Right renal pelvis (tissue), 4 donors: ENCODE results near the gene VSNL1. TPM values are rescaled to one million over a fixed set of nuclear protein-coding genes. Genes with fewer than 3 reads are reported as not detected.

ENCODE experiments used
- DNase-seq, 4 donors: peaks; one replicate each; pipeline ENCODE4 v3.0.0-alpha.2; 2013; ENCODE audit warnings: low read depth in 4 of 4, low spot score in 3 of 4, missing footprints in 1 of 4
- polyA plus RNA-seq, 4 donors: library from polyadenylated mRNA; unstranded; fragments of 120-200 nt; gene quantifications; one replicate each; pipeline ENCODE4 v1.2.1, GENCODE V29; 2013; ENCODE audit not compliant: insufficient read length in 4 of 4

The VSNL1 gene
- polyA plus RNA-seq, 4 donors: 3.3 to 4.9 (median 4.2) TPM

DNA sequence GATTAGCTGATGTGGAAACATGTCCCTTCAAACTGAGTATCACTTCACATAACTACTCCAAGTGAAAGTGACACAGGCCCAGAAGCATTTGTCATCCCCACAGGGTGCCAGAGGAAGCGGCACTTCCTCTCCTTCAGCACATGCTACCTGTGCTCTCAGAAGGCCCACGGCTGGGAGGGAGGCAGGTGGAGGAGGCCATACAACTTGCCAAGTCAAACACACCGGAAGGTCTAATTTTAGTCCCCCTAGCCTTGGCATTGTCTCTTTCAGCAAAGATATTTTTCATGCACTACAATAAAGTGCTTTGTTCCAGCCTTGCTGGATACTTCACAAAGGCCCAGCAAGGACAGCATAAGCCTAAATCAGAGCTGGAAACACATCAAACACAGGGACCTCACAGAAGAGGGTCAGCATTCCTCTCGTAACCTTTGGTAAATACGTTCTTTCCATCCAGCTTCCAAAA is 38.0 kb downstream of the VSNL1 start:
- no peak for DNase-seq

DNA sequence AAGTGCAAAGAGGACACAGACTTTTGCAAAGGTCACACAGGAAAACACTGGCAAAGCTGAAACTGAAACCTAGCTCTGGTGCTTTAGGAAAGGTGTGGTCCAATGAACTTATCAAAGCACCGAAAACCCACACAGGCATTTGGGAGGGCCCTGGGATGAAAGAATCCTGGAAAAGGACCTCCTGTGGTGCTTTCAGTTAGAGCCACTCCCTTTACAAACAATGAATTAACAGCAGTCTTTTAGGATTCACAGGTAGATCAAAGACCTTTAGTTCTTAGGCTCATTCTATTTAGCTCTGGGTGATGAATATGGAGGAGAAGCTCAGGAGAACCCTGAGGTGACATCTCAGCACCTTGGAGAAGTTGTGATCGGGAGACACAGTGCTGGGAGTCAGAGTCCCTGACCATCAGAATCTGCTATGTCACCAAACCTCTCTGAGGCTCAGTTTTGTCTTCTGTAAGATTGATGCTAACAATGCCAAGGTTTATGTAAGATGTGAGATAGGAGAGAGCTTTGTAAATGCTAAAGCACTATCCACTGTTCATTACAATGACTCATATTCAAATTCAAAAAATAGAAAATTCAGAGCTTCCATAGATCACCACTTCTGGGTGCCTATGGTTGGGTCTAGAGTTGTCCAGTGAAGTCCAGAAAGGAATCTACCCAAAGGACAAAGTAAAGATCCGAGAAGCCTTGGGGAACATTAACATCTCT is 39.3 kb downstream of the VSNL1 start:
- DNase-seq: no peak

DNA sequence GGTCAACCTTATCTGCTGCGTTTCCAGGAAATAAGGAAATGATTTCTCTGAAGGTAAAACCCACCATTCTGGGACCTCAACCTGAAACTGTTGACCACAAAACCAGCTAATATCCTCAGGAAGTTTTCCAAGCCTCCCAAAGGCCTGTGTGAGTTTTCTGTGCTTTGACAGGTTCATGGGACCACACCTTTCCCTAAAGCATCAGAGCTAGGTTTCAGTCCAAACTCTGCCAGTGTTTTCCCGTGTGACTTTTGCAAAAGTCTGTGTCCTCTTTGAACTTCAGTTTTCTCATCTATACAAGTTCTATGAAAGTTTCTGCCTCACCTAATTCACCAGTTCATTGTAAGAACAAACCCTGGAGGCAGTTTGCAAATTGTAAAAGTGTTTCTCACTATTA is 39.8 kb downstream of the VSNL1 start:
- no peak for DNase-seq

DNA sequence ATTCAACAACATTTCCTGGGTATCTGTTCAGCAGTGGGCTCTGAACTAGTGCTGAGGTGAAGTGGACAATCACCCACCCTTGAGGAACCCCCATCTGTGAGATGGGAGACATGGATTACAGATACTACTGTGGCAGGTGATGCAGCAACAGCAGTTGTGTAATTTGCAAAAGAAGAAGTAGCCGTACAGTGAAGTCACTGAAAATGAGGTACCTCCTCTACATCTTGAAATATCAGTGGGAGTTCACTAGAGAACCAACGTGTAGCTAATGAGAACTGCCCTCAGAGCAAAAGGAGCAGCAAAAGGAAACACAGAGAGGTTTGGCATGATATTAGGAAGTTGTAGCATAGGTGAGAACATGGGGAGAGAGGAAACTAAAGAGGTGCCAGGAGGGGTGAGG is 41.3 kb downstream of the VSNL1 start:
- DNase-seq: no peak

DNA sequence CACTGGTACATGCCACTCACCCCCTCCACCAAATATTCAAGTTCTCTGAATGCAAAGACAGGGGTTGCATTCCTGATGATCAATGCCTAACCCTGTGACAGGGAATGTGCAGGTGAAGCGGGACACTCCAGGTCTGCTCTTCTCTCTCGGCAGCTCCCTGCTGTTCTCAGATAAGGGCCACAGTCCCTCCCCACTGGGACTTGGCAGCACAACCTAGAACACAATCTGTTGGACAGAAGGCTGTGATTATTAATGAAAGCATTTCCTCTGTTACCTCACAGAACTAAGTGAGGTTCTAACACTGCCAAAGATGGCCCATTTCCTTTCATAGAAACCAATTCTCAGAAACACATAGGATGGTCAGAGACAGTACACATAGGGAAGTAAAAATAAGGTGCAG is 42.7 kb downstream of the VSNL1 start:
- DNase-seq: no peak

DNA sequence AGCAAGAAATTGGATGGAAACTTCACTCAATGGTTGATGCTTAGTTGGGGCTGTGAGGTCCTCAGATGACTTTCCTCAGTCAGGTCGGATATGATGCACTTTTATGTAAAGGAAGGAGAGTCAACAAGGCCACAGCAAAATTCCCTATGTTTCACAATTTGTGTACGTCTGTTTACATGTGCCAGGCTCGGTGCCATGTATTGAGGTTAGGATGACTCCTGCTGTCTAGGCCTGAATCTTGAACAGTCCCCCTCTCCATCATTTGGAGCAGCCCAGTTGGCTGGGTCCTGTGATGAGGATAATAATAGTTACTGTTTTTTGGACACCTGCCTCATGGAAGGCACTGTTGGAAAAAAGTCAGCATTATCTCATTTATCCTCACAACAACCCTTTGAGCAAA is 43.1 kb downstream of the VSNL1 start:
- DNase-seq: no peak

DNA sequence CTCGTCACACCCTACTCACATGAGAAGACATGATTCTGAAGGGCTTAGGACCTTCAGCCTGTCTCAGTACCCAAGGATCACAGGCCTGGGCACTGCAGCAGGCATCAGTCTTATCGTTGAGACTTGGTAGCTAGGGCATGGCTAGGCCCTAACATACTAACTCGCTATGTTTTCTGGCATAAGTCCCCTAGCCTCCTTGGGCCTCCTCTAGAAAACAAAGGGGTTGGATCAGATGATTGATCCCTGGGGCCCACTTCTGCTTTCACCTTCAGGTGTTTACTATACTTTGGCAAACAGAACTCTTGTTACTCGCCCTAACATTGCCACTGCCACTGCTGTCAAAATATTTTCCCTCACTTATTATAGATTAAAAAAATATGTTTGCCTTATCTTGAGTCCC is 44.2 kb downstream of the VSNL1 start:
- no peak for DNase-seq

DNA sequence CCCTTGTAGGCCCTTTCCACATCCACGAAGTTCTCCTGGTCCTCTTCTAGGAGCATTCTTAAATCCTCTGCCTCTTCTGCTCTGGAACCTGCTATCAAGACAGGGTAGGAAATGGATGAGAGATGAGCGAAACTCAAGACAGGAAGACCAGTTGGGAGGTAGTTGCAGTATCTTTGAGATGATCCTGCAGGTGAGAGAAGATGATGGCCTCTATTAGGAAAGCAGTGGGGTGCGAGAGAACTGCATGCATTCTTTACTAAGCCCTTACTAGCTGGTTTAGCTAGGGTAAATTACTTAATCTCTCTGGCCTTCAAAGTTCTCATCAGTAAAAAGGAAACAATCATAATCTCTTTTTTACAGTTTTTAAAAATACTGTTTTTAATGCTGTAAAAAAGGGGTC is 47.0 kb downstream of the VSNL1 start:
- no peak for DNase-seq

DNA sequence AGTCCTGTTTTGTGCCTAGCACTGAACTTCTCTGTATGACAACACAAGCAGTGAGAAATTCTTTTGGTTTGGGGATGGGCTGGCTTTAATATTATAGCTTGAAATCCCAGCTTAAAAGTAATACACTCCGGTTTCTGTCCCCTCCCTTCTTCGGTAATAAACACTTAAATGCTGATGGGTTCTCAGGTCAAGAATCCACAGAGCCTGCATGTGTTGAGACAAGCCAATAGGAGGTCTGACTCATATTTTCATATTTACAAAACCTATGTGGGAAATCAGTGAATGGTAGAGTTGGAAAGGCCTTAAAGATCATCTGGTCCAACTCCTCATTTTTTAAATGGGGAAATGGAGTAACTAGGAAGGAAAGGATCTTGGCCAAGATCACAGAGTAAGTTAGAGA is 47.5 kb downstream of the VSNL1 start:
- no peak for DNase-seq

DNA sequence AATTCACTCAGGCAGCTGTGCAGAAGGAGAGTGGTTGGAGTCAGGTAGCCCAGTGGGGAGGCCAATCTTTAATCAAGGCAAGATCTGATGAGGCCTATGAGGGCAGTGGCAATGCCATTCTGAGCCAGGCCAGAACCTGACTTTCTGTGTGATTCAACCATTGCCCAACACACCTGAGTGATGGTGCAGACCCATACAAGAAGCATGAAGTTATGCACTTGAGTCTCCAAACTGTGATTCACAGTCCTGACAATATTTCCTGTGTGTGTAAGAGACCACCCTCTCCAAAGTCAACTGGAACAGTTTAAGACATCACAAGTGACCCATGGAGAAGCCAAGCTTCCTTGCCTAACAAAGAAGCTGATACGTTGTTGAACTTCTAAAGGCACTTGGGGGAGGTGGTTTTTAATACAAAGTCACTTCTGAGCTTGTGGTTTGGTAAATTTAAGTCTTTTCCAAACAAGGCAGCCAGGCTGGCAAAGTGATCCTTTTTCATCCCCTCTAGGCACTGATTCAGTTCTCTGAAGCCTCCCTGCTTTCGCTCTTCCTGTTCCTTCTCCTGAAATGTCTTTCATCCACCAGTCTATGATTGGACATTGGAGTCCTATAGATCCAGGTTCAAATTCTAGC is 49.0 kb downstream of the VSNL1 start:
- no peak for DNase-seq

DNA sequence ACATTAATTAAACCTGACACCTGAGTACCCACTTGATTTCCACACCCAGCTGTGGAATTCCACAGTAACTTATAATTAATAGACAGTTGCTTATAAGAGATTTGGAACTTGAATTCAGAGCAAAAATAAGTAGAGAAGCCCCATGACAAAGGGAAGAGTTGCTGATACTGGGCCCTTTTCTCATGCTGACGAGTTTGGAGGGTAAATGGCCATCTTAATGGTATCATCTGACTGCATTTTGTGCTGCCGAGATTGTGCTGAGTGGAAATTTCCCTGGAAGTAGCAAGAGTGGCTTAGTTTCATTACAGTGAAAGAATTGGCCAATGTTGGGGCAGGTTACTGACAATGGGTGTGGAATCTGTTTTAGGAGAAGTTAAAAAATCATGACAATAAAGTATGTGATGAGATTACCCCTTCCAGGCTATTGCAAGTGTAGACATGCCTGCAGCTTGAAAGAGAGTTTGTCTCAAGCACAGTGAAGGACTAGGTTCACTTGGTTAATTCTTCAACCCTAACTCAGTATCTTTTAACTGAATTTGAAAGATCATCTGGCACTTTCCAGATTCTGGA is 49.9 kb downstream of the VSNL1 start:
- DNase-seq: no peak

DNA sequence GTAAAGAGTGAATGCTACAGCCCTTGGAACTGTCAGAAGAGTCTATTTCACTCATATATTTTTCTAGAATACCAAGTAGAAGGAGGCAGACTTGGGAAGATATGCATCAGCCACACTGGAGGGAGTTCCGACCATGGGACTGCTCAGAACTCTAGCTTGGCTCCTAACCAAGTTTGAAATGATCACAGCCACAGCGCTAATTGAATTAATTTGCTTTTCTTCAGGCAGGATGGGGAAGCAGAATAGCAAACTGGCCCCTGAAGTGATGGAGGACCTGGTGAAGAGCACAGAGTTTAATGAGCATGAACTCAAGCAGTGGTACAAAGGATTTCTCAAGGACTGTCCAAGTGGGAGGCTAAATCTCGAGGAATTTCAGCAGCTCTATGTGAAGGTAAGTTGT is 51.4 kb downstream of the VSNL1 start:
- DNase-seq: no peak

DNA sequence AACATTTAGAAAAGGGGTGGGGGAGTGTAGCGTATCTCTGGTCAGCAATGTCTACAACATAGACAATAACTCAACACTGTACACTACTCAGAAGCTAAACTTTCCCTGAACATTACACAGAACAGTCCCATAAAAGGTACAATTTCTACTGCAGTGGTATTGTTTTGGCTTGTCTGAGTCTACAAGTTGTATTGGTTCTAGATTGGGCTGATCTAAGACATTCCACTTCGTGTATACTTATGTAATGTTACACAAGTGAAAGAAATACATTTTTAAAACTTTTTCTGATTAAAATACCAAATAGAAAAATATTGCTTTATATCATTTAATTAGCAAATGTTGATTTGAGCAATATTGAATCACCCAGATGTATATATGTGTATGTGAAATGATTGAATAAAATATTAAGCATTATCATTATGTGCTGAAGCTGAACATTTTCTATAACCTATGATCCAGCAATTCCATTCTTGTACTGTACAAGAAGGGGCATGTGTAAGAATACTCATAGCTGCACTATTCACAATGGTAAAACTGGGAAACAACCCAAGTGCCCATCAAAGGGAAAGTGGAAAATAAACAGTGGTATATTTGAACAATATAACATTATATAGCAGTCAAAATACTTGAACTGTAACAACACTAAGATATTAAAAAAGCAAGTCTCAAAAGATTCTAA is 52.4 kb downstream of the VSNL1 start:
- DNase-seq: no peak

DNA sequence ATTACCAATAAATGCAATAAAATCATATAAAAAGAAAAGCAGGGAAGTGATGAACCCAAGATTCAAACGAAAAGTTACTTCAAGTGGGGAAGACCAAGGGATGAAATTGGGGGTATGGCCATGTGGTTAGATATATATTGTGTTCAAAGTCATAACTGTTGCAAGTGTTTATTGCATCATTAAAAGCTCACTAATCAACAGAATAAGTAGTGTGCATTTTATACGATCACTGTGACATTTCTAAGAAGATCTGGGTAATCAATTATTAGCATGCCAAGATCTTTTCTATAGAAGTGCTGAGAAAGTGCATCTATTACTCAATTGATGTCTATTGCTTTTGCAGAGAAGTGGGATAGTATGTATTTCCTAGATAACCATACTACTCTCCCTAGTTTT is 52.9 kb downstream of the VSNL1 start:
- no peak for DNase-seq

DNA sequence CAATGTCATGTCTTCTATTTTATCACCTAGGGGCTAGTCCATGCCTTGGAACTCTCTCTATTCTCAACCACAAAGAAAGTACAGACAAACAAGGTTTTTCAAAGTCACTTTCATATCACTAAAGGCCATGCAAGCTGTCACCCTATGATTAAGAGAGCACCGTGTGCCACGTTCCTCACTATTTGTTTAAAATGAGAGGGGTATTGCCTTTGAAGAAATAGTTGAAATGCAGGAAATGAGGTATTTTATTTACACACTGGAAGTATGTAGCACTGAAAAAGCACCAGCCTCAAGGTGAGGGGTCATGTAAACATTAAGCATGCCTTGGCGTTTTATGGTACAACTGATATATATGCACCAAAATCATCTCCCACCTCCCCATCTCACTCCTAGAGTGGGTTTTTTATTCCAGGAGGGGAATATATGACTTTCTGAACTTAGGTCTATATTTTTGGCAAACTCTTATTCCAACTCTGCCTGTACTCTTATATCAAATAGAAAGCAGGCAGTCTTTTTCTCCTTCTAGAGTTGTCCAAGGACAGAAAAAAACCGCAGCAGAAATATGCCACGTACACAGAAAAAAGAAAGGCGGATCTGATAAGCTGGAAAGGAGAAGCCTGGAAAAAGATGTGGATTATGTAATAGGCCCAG is 53.5 kb downstream of the VSNL1 start:
- no peak for DNase-seq

DNA sequence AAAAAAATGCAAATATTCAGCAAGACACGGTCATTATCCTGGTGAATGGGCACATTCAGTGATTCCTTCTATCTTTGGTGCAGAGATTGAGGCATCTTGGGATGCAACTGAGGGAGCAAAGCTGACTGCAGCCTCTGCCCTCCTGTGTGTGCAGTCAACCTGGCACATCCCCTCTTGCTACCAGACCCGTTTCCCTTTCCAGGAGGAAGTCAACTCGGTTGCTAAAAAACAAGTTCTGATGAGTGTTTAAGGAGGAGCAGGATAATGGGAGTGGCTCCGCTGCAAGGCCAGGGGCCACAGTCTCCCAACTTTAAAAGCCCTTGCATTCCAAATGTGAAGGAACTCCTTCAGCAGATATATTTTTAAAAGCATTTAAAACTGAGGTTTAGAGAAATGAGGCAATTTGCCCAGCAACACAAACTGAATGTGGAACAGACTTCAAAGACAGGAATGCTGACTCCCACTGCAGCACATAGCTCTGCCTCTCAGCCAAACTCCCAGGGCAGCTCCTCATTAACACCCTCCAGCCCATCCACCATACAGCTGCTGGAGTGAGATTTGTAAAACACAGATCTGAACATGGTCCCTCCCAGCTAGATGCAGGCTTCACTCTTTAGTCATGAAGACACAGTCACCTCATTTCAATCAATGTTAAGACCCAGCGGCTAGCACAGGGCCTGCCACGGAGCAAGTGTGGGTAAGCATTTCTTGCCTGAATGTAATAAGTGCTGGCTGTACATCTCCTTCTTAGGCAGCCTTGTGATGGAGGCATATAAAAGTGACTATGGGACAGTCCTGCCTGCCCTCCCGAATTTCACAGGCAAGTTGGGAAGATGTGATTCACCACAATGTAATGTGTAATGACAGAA is 54.3 kb downstream of the VSNL1 start:
- DNase-seq: no peak

DNA sequence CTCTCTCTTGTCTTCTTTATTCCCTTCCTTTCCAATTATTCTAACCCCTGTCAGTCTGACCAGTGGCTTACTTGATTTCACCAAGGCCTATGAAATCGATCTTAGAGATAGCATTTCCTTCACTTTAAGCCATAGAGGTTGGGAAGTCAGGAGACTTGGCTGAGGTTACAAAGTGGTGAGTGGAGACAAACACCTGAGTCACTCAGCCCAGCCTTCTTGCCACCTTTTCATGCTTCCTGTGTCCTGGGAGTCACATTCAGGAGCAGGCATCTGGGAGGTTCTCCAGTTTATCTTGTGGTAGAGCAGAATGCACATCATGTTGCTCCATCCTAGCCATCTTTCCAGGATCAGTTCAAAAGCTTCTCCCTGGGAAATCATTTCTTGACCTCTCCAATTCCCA is 59.1 kb downstream of the VSNL1 start:
- no peak for DNase-seq

DNA sequence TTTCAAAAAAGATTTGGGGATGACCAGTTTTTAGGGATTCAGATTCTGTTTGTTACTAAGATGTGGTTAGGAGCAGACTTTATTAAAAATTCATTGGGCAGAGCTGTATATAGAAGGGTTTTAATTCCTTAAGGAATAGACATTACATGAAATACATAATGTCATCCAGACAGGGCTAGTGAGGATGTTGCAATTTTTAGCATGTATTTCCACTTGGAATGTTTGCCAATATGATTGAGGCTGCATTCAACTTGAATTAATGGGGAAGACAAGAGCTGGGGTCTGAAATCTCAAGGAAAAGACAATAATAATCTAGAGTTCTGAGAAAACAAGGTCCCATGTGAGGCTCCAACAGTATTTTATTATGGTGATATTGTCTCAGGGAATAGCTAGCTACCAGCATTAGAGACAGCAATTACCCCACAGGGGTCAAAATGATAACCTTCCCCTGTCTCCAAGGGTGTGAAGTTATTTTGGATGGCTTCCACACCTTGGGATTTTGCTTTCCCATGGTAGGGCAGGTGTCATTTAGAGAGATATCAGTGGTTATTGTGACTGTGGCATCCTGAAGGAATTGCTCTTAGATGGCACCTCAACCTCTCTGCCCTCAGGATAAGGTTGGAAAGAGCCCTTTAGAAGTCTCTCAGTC is 60.2 kb downstream of the VSNL1 start:
- no peak for DNase-seq

DNA sequence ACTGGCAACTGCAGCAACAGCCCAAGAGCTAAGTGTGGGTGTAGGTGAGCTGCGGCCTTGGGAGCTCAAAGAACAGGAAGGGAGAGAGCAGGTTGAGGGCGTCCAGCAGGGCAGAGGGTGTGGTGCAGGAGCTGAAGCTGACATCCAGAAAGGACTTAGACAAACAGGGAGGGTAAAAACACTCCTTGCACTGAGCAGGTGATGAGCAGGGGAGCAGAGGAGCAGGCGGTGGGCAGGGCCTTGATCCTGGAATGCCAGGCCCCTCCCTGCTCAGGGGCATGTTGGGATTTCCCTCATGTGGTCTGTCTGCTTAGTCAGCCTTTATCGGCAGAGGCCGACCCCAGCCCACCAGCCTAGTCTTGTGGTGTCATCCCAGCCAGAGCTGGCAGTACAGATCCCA is 63.6 kb downstream of the VSNL1 start:
- DNase-seq: no peak

DNA sequence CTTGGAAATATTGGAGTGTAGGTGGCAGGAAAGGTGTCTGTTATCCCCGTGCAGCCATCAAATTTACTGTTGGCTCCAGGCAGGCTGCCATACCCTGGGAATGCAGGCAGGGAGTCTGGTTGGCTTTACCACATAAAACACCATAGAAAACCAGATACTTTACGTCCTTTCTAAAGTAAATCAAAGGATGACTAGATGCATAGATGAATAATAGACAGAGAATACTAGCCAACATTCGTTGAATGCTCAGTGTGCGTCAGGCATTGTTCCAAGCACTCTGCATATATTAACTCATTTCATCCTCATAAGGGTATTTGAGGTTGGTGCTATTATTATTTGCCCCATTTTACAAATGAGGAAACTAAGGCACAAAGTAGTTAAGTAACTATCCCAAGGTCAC is 65.2 kb downstream of the VSNL1 start:
- DNase-seq: no peak
